GM18520 (cell line): Measurements from ENCODE around the gene ZEB1.
"Not testable (repeated sequence)": the region's sequence is repeated elsewhere in the genome, so short reads cannot be mapped to it uniquely, and the experiment has no call there.

Experiments
- ATAC-seq: cut with Tn5 transposase; IDR thresholded peaks from one replicate; pipeline ENCODE4 v1.9.1; 2021; ENCODE audit not compliant: unreplicated experiment

The ZEB1 gene

DNA sequence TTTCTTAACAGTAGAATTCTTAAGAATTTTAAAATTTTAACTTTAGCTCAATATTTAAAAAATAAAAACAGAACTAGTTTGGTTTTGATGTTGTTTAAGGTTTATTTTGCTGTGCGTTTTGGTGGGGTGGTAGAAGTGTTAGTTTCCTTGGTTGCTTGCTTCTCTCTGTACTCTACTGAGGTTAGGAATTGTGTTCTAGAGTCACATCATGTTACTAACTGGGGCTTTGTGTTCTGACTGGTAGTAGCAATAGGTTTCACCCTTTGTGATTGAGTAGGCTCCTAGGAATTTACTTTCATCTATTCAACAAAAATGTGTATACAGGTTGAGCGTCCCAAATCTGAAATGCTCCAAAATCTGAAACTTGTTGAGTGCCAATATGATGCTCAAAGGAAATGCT is 99.5 kb downstream of the ZEB1 start:
- ATAC-seq = no peak

DNA sequence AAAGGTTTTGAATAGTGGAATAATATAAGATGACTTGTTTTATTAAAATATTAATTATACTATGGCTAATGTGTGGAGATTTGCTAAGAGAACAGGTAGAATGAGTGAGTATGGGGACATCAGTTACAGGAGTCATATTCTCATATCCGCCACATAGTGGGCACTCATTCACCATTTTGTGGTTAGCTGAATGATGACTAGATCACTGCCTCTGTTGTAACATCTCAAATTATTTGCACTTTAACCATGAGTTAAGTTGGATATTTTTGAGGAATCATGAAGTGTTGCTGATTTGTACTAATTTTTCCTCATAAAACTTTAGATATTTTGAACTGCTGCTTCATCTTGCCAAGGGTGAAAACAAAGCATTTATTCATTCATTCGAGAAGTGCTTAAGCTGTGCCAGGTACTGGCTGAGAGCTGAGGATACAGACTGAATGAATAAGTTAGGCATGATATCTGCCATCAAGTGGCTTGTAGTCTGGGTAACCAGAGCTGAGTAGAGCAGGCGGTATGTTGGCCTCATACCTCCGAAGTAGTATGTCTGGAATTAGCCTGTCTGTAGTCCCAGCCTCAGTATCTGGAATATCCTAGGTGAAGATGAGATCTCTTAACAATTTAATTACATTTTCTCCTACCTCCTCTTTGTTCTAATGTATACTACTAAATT is 100.5 kb downstream of the ZEB1 start:
- no peak for ATAC-seq

DNA sequence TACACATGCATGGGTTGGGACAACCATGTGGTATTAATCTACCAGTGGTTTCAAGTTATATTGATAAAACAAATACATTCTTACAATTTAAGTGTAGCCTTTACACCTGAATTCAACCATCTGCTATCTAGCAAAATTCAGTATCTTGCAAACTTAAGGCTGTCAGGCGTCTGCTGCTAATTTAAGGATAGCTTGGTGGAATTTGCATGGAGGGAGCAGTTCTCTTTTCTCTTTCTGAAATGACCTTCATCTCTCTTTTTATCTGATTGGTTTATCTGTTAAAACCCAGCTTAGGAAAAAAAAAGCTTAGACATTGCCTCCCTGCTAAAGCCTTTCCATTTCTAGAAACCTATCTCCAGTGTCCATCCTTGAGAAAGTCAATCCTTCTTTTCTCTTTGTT is 102.3 kb downstream of the ZEB1 start:
- no peak for ATAC-seq

DNA sequence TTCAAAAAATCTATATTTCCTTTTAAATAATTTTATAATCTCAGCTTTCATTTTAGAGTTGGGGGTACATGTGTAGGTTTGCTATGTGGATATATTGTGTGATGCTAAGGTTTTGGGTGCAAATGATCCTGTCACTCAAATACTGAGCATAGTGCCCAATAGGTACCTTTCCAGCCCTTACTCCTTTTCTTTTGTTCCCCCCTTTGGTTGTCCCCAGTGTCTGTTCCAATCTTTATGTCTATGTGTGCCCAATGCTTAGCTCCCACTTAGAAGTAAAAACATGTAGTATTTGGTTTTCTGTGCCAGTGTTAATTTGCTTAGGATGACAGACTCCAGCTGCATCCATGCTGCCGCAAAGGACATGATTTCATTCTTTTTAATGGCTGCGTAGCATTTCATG is 103.6 kb downstream of the ZEB1 start:
- ATAC-seq = no peak

DNA sequence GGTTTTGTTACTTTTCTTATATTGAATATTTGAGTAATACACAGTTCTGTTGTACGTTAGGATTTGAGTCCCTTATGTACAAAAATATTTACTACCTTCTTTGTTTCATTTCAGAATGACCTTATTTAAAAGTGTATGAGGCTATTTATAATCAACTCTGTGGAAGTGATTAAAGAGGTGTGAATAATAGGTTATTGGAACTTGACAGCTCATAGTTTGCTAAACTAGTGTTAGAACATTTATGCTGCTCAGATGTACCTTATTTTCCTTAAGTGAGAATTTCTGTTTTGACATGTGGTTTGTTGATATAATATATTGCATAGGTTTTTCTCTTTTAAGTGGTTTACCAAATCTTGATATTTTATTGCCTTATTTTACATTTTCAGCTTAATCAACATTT is 105.5 kb downstream of the ZEB1 start:
- ATAC-seq = no peak

DNA sequence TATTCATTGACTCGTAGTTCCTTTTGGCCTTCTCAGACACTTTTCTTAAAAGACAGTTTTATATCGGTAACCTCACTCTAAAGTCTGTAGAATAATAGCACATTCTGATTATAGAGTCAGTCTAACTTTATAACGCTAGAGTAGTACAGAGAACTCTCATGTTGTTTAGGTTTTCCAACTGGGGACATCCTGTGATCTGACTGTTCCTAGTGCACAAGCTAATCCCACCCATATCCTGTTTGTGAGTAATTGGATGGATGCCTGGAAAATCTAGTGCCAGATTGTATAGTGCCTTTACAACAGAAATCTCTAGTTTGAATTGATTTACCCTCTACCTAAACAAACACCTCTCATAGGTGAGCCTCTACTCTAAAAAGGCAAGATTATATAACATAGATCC is 107.4 kb downstream of the ZEB1 start:
- ATAC-seq = no peak

DNA sequence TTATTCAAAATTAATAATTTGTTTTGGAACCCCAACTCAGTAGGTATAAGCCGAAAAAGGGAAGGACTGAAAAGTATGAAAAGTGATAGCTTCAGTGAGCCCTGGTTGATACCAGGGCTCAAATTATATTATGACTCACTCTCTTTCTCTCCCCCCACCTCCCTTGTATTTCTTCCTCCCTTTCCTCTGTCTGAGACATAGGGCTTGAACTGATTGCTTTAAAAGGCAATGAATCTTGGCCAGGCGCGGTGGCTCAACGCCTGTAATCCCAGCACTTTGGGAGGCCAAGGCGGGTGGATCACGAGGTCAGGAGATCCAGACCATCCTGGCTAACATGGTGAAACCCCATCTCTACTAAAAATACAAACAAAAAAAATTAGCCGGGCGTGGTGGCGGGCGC is 108.3 kb downstream of the ZEB1 start:
- not testable (repeated sequence) for ATAC-seq

DNA sequence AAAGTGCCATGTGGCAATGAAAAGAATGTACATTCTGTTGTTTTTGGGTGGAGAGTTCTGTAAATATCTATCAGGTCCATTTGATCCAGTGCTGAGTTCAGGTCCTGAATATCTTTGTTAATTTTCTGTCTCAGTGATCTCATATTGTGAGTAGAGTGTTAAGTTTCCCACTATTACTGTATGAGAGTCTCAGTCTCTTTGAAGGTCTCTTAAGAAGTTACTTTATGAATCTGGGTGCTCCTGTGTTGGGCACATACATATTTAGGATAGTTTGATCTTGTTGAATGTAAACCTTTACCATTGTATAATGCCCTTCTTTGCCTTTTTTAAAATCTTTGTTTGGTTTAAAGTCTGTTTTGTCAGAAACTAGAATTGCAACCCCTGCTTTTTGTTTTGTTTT is 109.5 kb downstream of the ZEB1 start:
- not testable (repeated sequence) for ATAC-seq

DNA sequence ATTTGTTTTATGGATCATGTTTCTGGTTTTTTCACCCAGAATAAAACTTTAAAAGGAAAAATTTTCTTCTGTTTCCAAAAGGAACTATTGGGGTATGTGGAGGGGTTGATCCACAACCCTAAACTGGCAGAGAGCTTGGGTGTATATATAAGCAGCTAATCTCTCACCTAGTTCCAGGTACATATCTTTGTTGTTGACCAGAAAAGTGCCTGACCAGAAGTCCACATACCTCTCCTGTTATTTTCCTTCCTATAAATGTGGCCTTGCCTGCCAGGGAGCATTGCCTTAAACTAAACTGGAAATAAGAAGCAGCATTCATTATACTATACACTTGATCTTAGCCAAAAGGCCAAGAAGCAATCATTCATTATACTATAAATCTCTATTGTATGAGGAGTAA is 112.0 kb downstream of the ZEB1 start:
- no peak for ATAC-seq

DNA sequence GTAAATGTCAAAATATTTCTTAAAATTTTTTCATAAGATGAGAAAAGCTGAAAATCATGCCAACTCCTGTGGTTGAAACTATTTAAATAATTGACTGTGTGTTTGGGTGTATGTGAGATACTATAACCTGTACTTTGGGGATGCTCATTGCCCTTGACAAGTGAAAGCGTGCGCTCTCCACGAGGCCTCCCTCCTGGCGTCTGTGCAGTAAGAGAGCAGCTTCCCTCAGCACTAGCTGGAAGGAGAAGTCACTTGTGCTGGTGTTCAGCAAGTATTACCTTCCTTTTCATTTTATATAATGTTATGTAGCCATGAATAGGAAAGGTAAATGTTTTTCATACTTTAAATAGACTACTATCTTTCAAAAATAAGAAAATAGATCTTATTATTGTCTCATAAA is 118.9 kb downstream of the ZEB1 start:
- ATAC-seq = no peak

DNA sequence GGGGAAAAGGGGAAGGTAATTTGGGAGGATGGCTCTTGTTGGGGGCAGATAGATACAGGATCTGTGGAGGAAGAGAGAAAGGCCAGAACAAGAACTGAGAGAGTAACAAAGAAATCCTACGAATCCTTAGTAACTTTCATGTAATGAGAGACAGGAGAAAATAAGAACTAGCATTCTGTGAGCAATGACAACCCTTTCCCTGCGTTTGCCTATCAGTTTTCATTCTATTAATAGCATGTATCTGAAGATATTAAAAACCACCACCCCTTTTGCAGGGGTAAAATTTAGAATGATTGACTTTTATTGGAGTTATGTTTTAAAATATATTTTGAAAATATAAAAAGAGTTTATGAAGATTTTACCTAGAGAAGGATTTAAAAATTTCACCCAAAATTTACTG is 132.8 kb downstream of the ZEB1 start:
- no peak for ATAC-seq

DNA sequence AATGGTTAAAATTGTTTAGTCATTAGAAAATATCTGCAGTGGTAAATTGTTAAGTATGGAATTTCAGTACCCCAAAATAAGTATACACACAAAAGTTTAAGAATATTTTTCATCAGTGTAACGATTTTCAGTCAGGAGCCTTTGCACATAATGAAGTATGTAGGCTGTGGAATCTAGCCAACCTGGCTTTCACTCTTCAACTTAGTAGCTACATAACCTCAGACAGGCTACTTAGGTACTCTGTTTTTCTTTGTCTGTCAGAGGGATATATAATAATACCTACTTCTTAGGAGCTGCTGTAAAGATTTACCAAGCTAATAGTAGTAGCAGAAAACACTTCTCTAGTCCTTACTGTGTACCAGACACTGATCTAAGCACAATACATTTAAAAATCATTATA is 137.5 kb downstream of the ZEB1 start:
- no peak for ATAC-seq

DNA sequence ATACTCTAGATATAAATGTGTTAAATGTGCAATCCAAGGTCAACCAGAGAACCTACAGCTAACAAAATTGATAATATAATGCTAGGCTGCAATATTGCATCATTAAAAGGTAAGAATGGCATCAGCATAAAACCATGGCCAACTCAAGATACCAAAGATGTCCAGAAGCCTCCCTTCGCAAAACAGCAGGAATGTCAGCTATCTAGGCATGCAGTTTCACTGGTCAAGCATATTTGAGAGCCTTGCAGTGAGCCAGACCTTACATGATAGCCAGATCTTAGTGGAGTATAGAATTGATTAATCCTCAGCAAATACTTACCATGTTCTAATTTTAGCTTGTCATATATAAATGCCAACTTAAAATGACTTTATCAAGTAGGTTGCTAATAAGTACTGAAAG is 138.8 kb downstream of the ZEB1 start:
- ATAC-seq = no peak

DNA sequence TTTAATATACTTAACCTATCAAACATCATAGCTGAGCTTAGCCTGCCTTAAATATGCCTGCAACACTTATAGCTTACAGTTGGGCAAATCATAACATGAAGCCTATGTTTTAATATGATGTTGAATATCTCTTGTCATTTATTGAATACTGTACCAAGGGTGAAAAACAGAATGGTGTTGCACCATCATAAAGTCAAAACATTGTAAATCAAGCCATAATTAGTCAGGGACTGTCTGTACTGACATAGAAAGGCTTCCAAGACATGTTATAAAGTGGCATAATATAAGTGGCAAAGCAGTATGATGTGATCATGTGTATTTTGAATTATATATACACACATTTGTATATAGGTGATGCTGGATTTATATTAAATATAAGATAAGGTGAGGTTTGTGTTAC is 140.0 kb downstream of the ZEB1 start:
- ATAC-seq = no peak

DNA sequence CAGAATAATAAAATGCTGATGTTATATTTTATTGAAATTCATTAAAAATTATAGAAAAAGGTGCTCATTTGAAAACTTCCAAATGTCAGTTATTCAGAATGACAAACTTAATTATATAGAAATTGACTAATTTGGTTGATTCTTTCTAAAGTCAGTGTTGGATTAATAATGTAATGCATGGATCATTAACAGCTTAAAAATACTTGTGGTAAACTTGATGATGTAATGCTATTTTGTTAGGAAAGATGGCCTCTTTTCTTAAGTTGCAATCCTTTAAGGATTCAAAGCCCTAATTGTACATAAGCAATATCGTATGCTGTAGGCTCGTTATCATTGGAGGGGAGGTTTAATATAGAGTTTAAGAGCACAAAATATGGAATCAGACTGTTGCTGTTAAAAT is 141.2 kb downstream of the ZEB1 start:
- ATAC-seq = no peak

DNA sequence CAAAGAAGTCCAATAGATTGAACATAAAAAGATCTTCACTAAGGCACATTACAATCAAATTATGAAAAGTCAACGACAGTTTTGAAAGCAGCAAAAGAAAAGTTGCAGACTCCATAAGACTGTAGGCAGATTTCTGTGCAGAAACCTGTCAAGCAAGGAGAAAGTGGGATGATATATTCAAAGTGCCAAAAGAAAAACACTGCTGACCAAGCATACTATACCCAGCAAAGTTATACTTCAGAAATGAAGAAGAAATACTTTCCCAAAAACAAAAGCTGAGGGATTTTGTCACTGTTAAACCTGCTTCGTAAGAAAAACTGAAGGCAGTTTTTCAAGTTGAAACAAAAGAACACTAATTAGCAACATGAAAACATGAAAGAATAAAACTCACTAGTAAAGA is 145.5 kb downstream of the ZEB1 start:
- no peak for ATAC-seq

DNA sequence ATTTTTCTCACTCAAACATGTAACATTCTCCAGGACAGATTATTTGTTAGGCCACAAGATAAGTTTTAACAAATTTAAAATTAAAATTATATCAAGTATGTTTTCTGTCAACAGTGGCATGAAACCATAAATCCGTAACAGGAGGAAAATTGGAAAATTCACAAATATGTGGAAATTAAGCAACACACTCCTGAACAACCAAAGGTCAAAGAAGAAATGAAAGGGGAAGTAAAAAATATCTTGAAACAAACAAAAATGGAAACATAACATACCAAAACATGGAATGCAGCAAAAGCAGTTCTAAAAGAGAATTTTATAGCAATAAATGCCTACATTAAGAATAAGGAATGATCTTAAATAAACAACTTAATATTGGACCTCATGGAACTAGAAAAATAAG is 147.3 kb downstream of the ZEB1 start:
- ATAC-seq = no peak

DNA sequence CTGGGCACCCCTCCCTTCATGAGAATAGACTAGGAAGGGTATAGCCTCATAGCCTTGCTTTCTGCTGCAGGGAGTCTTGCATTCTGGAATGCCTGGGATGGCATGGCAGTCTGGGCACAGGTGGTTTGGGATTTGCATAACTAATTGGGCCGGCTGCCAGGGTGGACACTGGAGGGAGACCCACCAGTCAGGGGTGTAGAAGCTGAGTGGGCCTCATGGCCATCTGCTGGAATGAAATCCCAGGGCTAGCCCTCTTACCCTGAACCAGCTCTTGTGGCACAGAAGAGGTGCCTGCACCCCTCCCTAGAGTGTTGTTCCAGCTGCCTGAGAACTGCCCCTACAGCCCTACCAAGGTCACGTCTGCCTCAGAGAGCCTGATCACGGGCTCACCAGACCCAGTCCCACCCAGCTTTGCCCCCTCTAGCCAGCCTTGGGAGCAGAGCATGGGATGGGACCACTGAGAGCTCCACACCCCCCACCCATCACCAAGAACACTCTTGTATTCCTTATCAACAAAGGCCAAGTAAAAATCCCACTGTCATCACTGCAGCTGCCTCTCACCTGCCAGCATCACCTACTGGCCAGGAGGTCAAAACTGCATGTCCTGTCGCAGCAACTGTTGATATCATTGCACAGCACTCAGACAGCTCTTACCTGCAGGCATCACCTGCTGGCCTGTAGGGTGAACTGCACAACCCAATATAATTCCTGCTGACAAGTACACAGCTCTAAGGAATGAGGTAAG is 148.9 kb downstream of the ZEB1 start:
- no peak for ATAC-seq

DNA sequence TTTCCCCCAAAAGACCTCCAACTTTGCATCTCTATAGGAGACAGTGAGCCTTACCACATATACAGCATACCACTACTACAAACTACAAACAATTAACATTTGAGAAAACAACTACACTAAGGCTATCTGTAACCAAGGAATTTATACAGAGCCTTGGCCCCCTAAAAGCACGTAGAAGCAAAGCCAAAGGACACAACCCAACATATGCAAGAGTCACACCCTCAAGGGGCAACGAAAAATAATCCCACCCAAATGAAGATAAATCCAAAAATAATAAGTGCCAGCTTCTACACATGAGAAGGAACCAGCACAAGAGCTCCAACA is 149.5 kb downstream of the ZEB1 start:
- ATAC-seq = no peak

DNA sequence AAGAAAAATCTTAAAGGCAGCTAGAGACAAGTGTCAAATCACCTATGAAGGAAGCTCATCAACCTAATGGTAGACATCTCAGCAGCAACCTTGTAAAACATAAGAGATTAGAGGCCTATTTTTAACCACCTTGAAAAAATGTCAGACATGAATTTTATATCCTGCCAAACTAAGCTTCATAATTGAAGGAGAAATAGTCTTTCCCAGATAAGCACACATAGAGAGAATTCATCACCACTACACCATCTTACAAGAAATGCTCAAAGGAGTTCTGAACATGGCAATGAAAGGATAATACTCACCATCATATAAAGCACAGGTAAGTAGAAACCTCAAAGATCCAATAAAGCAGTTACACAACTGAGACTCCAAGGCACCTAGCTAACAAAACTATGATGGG is 156.5 kb downstream of the ZEB1 start:
- no peak for ATAC-seq

DNA sequence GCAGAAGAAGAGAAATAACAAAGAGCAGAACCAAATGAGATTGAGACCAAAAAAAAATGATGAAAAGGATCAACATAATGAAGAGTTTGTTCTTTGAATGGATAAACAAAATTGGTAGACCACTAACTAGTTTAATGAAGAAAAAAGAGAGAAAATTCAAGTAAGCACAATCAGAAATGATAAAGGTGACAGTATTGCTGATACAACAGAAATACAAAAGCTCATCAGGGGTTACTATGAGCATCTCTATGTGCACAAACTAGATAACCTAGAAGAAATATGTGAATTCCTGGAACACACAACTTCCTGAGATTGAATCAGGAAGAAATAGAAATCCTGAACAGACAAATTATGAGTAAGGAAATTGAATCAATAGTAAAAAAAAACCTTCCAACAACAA is 157.1 kb downstream of the ZEB1 start:
- no peak for ATAC-seq

DNA sequence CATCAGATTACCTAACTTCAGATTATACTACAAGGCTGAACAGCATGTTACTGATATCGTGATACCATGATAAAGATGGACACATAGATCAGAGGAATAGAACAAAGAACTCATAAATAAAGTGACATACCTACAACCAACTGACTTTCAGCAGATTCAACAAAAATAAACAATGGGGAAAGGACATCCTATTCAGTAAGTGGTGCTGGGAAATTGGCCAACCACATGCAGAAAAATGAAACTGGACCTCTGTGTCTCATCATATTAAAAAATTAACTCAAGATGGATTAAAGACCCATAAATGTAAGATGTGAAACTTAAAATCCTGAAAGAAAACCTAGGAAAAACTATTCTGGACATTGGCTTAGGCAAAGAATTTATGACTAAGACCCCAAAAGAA is 158.6 kb downstream of the ZEB1 start:
- ATAC-seq = no peak

DNA sequence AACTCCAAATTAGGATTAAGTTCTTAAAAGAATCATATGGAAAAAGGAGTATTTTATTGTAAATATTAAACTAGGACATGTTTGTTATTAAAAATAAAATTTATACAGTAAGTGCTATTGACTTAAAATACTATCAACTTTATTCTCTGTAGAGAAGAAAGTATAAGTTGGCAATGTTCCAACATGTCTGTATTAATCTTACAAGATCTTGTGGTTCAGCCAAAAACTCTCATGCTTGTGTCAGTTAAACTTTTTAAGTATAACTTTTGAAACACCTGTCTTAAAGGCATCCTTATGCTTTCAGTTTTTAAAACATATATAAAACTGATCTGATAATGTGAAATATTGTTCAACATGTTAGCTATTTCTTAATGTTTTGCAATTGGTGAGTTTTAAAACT is 160.7 kb downstream of the ZEB1 start:
- ATAC-seq = no peak
